Stimulated activated CD4-positive, alpha-beta T cell treated with anti-CD3 and anti-CD28 coated beads, Interleukin-12 subunit alpha, Interleukin-12 subunit beta, amount 100 ng/mL, for 24 hours (primary cell): Measurements from ENCODE around the gene MUC5AC.
"Not testable (repeated sequence)": the region's sequence is repeated elsewhere in the genome, so short reads cannot be mapped to it uniquely, and the experiment has no call there.

Experiments used
- DNase-seq, 2 experiments: peaks; one replicate each; pipeline ENCODE4 v3.0.0-alpha.2; 2020; ENCODE audit warnings: low read depth in 2 of 2

The MUC5AC gene

DNA sequence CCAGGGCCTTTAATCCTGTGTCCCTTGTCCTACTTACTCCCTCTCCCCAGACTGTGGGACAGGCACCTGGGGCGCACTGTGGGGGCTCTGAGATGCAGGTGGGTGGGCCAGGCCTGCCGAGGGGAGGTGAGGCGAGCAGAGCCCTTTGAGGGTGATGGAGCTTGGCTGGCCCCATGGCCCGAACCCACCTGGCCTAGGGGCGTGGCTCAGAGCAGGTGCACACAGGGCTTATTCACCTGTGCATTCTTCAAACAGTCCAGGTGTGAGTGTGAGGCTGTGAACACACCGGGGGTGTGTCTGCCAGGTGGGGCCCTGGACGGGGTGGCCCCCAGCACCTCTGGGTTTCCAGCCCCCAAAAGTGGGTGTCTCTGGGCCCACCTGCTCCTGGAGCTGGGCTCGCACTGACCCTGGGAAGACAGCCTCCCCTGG lies 9.0 kb upstream of the MUC5AC start:
- no peak for DNase-seq

DNA sequence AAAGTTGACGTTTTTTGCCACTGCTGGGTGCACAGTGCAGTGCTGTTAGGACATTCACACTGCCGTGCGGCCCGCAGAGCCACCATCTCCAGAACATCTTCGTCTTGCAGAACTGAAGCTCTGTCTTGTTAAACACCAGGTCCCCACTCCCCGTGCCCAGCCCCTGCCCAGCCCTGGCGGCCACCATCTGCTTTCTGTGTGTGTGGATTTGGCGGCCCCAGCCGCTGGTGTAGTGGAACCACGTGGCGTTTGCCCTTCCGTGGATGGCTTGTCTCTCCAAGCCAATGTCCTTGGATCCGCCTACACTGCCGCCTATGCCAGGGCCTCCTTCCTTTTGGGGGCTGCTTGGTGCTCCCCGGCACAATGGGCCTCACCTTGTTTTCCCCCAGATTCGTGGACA lies 8.2 kb upstream of the MUC5AC start:
- no peak for DNase-seq

DNA sequence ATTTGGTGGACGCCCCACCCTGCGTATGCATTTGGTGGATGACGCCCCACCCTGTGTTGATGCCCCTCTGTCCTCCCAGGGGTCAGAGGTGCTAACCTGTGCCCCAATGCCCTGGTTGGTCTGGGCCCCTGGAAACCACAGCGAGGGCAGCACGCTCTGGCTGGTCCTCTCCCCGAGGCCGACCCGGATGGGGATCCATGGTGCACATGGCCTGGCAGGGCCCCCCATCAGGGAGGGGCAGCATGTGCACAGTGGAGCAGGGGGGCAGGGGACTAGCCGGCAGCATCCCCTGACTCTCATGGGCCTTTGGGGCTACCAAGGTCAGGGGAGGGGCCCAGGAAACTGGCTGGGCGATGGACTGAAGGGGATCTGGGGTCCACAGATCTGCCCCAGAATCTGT lies 7.6 kb upstream of the MUC5AC start:
- no peak for DNase-seq

DNA sequence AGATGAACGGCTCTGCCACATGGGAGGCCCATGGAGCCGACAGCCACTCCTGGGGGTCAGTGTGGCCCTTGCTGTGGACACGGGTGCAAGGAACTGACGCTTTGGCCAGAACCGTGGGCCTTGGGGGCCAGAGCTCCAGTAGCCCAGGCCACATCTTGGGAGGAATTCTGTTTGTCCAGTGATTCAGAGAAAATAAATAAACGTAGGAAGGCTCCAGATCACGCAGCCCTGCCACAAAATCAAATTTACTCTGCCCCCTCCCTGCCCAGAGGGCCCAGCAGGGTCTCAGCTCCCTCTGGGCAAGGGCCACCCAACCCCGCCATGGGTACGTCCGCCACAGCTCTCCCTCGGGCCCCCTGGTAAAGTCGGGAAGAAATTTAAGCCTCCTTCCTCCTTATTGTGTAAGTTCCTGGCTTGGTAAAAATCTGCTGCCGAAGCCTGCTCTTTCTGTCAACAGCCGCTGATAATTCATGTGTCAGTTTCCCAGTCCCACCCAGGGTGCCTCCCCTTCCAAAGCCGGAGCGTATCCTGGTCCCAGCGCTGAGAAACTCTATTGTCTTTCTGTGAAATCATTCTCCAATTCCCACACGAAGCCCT lies 6.9 kb upstream of the MUC5AC start:
- DNase-seq: no peak

DNA sequence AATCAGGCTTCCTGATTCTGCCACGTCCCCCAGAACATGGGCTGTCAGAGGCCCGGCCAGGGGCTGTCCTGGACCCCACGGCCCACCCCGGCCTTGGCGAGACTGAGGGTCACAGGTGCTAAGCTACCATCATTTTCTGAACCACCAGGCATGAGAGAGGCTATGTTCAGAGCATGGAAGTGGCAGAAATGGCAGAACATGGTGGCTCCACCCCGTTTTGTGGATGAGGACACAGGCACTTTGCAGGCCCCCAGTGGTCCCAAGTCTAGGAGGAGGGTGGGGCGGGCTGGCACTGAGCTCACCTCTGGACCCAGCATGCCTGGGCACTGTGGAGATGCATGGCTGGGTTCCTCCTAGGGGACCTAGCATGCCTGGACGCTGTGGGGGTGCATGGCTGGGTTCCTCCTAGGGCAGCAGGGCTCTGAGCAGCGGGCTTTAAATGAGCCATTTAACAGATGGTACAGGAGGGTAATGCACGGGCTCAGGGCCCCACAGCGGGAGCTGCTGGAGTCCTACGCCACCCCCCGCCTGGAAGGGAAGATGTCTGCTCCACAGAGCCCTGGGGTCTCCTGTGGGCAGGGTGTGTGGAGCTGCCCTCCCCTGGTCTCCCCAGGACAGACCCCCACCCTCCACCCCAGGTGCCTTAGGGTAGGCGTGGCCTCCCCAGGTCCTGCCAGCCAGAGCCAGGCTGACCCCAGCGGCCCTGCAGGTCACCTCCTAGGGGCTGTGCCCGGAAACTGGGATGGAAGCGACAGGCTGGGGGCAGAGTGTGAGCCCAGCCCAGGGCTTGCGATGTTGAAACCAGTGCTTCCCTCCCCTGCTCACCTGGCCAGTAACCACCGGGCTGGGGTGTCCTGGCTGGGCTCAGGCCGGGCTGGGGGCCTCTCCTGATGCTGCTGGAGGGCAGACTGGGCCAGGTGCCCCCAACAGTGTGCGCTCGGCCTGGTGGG lies 6.1 kb upstream of the MUC5AC start:
- DNase-seq: no peak

DNA sequence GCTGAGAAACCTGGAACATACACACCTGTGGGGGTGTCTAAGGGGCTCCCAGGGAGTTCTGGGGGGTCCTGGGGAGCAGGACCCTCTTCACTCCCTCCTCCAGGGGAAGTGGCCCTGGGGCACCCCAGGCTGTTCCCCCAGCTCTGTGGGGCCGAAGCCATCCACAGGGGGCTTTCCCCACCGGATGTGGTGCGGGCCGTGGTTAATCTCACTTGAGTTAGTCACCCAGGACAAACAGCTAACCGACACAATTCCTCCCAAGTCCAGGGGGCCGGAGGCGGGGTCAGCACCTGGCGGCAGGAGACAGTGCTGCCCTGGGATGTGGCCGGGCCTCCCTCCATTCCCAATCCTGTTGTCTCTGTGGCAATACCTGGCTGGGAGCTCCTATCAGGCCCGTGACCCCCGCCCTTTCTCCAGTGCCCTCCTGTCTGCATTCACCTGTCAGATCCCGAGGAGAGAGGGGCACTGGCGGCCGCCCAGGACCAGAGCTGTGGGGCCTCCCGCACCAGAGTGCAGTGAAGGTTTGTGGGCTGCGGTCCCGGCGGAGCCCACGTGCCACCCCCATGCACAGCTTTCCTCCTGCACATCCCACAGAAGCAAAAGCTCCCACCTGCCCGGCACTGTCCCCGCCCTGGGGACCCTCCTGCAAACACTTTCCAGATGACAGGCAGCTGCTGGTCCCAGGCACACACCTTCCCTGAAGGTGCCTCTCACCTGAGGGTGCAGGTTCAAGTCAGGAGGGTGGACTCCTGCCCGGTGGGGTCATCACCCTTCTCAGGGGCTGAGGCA lies 5.2 kb upstream of the MUC5AC start:
- peak in 1 of 2 experiments; percentile 29 for DNase-seq

DNA sequence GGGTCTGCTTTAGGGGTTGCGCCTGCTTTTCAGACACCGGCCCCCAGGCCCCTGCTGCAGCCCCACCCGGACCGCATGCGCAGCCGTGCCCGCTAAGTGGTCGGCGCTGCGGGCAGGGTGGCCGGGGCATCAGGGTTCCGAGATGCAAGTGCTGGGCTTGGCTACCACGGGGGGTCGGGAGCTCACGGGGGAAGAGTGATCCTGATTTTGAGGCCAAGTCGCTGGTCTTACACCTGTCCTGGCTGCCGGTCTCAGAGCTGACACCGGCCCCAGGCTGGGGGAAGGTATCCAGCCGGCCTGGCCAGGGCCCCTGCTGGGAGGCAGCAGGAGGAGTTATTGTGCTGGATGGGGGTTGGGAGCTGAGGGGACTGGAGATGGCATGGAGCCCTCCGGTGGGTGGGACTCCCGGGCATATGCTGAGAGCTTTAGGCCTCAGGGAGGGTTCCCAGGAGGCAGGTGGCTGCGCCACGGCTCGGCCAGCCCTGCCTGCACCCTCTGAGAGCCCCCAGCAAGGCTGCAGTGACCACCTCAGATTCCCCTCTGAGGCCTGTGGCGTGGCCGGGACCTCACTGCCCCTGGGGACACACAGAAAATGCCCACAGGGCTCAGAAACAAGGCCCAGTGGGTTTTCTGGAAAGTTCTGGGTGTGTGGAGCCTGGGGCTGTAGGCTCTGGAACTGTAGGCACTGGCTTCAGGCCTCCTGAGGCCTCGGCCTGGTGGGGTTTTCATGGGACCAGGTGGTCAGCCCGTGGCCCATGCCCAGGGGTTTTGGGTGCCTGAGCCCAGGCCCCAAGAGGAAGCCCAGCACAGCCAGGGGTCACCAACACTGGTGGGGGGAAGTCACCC lies 4.4 kb upstream of the MUC5AC start:
- no peak for DNase-seq

DNA sequence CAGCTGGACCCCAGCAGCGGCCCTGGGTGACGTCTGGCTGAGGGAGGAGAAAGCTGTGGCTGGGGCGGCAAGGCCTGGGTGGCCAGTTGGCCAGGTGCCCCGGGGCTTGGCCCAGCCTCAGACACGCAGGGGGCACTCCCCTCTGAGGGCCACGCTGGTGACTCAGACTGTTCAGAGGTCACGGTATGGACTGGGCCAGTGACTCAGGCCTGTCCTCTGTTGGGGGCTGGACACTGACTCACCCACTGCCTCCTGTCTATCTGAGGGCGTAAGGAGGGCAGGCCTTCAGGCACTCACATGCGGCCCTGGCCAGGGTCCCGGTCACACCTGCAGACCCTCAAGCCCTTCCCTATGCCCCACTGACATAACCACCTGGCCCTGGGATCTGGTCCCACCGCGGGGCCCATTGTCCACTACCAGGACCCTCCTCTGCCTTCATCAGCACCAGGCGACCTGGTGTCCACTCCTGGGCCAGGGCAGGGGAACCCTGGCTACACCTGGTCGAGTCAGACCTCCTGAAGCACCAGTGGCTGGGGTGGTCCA lies 3.7 kb upstream of the MUC5AC start:
- no peak for DNase-seq

DNA sequence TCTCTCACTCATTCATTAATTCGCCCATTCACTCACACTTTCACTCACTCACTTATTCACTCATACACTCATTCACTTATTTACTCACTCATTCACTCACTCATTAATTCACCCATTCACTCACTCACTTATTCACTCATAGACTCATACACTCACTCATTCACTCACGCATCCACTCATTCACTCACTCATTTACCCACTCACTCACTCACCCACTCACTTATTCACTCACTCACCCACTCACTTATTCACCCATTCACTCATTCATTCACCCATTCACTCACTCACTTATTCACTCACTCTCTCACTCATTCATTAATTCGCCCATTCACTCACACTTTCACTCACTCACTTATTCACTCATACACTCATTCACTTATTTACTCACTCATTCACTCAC lies 3.1 kb upstream of the MUC5AC start:
- DNase-seq: not testable (repeated sequence)

DNA sequence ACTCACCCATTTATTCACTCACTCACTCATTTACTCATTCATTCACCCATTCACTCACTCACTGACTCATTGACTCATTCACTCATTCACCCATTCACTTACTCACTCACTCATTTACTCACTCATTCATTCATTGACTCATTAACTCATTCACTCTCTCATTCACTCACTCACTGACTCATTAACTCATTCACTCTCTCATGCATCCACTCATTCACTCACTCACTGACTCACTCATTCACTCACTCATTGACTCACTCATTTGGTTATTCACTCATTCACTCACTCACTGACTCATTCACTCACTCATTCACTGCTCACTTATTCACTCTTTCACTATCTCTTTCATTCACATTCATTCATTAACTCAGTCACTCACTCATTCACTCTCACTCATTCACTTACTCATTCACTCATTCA lies 2.5 kb upstream of the MUC5AC start:
- no peak for DNase-seq

DNA sequence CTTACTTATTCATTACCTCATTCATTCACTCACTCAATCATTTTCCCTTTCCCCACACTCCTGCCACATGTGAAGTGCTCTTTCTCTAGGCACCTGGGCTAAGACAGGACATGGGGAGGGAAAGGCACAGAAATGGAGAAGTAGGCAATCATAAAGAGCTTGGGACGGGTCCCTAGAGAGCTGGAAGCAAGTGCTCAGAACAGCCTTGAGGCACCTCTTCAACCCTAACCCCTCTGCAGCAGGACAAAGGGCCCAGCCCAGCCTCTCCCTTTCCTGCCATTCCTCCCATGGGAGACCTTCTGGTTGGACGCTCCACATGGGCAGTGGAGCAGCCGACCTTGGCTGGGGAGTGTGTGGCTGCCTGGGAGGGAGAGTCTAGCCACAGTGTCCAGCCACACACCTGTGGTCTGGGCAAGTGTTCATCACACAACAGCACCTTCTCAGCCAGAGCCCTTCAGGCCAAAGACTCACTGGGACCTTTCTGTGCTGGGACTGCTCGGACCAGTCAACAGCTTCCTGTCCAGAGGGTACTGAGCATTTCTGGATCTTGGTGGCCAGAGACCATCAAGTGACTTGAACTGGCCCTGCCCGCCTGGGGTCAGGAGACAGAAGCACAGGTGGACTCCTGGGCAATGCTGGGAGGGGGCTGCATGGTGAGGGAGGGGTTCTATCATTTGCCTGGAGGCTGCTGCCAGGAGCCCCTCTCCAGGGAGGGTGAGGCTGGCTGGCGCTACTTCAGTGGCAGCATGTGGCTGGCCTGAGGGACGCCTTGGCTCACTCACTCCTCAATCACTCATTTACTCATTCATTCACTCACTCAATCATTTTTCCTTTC lies 1.0 kb upstream of the MUC5AC start:
- no peak for DNase-seq

DNA sequence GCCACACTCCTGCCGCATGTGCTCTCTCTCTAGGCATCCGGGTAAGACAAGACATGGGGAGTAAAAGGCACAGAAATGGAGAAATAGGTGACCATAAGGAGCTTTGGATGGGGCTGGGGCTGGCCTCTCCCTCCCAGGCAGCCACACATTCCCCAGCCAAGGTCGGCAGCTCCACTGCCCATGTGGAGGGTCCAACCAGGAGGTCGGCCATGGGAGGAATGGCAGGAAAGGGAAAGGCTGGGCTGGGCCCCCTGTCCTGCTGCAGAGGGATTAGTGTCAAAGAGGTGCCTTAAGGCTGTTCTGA lies 460 bp upstream of the MUC5AC start:
- no peak for DNase-seq

DNA sequence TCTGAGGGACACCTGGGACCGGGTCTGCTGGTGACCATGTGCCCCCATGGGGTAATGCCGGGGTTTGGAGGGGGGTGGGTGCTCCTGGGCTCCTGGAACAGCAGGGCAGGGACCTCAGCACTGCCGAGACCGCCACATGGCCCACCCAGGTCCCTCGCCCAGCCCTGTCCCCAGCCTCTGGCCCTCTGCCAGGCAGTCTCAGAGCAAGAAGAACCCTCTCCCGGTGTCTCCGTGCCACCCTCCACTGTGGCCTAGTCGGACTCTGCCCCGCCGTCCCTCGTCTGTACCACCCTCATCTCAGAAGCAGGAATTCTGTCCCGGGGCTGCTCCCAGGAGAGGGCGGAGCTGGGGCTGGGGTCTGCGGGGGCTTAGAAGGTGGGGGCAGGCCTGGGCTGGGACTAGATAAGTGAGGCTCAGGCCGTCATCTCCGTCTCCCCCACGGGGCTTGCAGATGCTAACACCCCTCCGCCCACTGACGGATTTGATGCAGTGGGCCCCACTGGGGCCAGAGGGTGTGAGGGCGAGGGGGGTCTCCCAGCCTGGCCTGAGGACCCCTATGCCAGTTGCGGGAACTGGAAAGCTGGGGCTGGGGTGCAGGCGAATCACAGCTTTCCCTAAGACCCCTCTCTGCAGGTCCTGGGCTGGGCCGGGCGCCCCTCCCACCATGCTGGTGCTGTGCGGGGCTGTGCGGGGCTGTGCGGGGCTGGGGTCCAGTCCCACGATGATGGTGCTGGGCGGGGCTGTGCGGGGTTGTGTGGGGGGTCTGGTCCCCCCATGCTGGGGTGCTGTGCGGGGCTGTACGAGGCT lies 1.1 kb downstream of the MUC5AC start:
- DNase-seq: no peak

DNA sequence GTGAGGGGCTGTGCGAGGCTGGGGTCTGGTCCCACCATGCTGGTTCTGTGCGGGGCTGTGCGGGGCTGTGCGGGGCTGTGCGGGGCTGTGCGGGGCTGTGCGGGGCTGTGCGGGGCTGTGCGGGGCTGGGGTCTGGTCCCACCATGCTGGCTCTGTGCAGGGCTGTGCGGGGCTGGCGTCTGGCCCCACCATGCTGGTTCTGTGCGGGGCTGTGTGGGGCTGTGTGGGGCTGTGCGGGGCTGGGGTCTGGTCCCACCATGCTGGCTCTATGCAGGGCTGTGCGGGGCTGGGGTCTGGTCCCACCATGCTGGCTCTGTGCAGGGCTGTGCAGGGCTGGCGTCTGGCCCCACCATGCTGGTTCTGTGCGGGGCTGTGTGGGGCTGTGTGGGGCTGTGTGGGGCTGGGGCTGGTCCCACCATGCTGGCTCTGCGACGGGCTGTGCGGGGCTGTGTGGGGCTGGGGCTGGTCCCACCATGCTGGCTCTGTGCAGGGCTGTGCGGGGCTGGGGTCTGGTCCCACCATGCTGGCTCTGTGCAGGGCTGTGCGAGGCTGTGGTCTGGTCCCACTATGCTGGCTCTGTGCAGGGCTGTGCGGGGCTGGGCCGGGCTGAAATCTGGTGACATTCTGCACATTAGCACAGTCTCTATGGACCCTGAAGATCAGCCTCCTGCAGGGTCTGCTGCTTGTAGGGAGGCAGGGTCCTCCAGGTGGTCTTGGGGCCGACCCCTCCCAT lies 1.9 kb downstream of the MUC5AC start:
- DNase-seq: not testable (repeated sequence)

DNA sequence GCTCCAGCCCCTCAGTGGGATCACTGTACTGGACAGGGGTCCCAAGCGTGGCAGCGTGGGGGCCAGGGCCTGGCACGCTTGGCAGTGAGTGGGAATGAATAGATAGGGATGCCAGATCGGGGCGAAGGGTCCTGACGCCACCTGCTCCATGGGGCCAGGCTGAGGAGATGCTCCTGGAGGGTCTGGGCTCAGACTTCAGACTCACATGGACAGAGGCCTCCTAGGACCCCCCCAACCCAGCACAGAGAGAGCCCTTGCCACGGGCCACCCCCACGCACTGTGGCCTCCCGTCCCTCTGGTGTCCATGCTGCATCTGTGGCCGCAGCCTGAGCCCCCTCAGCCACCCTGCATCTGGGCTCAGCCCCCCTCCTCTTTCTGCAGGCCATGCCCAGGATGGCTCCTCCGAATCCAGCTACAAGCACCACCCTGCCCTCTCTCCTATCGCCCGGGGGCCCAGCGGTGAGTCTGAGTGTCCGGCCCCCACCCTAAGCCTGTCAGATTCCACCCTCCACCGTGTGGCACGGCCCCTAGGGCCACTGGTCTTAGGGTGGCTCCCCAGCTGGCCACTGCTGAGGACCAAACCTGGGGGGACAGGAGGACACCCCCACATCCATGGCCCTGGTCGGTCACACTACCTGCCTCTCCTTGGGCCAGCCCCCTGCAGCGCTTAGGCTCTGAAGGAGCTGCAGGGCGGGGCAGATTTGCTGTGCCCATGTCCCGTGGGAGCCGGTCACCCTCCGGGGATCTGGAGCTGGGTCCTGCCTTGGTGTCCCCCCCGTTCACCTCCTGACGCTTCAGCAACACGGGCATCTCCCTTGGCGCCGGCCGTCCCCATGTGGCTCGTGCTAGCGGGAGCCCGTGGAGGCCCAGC lies 2.7 kb downstream of the MUC5AC start:
- no peak for DNase-seq

DNA sequence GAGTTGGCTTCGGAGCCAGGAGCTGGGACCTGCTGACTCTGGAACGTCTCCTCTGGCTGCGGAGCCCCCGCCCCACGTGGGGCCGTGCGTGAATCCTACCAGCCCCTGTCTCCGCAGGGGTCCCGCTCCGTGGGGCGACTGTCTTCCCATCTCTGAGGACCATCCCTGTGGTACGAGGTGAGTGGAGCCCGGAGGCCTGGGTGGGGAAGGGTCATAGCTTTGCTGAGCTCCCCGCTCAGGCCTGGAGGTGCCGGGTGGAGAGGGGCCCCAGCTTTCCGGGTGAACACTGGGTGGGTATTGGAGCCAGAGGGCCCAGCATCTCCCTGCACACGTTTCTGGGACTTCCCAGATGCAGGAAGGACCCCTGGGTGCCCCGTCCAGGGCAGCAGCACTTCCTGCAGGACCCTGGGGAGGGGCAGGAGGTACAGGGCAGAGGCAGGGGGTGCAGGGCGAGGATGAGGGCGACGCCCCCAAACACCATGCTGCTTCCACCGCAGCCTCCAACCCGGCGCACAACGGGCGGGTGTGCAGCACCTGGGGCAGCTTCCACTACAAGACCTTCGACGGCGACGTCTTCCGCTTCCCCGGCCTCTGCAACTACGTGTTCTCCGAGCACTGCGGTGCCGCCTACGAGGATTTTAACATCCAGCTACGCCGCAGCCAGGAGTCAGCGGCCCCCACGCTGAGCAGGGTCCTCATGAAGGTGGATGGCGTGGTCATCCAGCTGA lies 3.8 kb downstream of the MUC5AC start:
- DNase-seq: no peak

DNA sequence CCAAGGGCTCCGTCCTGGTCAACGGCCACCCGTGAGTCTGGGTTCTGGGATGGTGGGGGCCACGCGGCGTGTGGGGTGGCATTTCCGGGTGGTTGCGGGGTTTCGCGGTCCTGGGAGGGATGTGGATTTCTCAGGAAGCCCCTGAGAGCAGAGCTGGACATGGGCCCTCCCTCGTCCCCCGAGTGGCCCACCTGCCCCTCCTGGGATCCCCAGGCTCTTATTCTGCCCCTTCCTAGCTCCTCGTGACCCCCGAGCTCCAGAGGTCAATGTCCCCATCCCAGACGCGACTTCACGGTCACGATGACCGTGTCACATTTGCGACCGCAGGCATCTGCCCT lies 4.4 kb downstream of the MUC5AC start:
- DNase-seq: no peak
